GM12892 (cell line): ENCODE data around the gene CYP2C19.

ENCODE experiments used
- POLR2A ChIP-seq: IDR thresholded peaks from 2 replicates; pipeline ENCODE4 v1.6.1; 2011; ENCODE audit warnings: low read depth, low read length, control low read depth
- POLR2AphosphoS5 ChIP-seq: IDR thresholded peaks from 2 replicates; pipeline ENCODE4 v1.6.1; 2011; ENCODE audit warnings: low read depth, low read length, control low read depth
- TAF1 ChIP-seq: IDR thresholded peaks from 2 replicates; pipeline ENCODE4 v1.6.1; 2011; ENCODE audit warnings: low read depth, mild to moderate bottlenecking, control low read depth, low read length, borderline replicate concordance

GRCh38 chr10:94902080-94902479 lies 139.6 kb downstream of the CYP2C19 start:
- no peak for TF ChIP-seq POLR2AphosphoS5
- no peak for TF ChIP-seq POLR2A
- no peak for TF ChIP-seq TAF1
